Stimulated activated CD4-positive, alpha-beta T cell treated with anti-CD3 and anti-CD28 coated beads, Interleukin-12 subunit alpha, Interleukin-12 subunit beta, amount 100 ng/mL, for 24 hours (primary cell): Measurements from ENCODE around the gene FKTN.
A peak's percentile ranks its signal among the peaks of the same experiment; 100 is the strongest.
"Not testable (repeated sequence)": the region's sequence is repeated elsewhere in the genome, so short reads cannot be mapped to it uniquely, and the experiment has no call there.

Experiments
- DNase-seq, 2 experiments: peaks; one replicate each; pipeline ENCODE4 v3.0.0-alpha.2; 2020; ENCODE audit warnings: low read depth in 2 of 2

FKTN gene

GRCh38 chr9:105557804-105558610, at the start of gene FKTN:
Gene FKTN (plus strand): TSS chr9:105558131. CDS start chr9:105575033, 16,902 bp downstream.
- peak; percentile 63 to 82 for DNase-seq

DNA sequence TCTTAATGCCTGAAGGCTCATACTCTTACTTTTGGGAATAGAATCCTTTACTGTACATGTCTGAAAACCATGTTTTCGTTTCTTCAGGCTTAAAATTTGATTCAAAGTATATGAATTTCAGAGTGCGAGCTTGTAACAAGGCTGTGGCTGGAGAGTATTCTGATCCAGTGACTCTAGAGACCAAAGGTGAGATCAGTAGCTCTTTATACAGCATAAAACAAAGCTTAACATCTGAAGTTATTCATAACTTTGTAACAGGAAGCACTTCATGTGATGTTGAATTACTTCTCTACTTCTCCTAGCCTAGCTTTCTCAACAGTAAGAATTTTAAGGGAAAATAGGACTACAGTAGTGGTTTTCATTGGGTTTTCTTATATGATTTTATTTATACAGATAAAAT, 49.4 kb upstream of the FKTN start:
- no peak for DNase-seq

- no peak for DNase-seq
Observed at GRCh38 chr9:105510024-105510423, 47.9 kb upstream of the FKTN start.

DNA sequence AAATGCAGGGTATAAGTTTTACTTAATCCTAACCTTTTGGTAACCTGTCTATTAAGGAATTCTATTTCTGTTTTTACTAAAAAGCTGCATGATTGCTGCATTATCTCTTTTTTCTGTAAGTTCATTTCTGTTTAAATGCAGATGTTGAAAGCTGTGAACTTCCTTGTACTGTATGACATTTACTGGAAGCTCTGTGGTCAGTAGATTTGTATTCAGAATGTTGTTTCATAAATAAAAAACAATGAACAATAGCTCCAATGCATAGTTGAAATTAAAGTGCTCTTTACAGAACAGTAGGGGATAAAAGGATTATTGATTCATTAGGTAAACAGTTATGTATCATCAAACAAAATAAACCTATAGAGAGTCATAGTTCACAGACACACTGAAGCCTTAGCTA, 46.5 kb upstream of the FKTN start:
- no peak for DNase-seq

- DNase-seq = no peak
Observed at GRCh38 chr9:105515811-105516413, 42.0 kb upstream of the FKTN start.

DNA sequence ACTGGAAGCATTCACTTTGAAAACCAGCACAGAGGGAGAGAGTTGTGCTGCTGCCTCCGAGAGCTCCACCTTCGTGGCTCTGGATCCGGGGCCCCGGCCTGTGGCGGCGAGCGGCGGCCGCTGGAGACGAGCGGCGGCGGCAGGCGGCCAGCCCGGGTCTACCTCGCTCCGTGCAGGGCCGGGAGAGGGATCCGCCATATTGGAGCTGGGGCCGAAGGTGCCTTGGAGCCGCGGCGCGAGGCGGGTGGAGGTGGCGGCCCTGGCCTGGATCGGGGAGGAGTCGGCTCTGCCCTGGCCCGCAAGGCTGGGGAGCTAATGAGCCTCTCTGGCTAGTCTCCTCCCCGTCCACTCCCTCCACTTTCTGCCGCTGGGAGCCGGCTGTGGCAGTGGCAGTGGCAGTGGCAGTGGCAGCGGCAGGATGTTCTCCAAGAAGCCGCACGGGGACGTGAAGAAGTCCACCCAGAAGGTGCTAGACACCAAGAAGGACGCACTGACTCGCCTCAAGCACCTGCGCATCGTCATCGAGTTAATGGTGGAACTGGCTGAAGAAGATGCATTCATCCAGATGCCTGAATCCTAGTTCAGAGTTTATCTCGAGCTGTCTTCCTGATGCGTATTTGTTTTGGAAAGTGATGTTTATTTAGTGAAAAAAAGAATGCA, 38.1 kb upstream of the FKTN start:
- DNase-seq = peak in 1 of 2 experiments; percentile 9

- DNase-seq = not testable (repeated sequence)
Observed at GRCh38 chr9:105520992-105521391, 36.9 kb upstream of the FKTN start.

GRCh38 chr9:105522618-105523385, 35.1 kb upstream of the FKTN start:
- not testable (repeated sequence) for DNase-seq

GRCh38 chr9:105531530-105531929, 26.4 kb upstream of the FKTN start:
- DNase-seq = no peak

GRCh38 chr9:105535920-105536668, 21.8 kb upstream of the FKTN start:
- no peak for DNase-seq

DNA sequence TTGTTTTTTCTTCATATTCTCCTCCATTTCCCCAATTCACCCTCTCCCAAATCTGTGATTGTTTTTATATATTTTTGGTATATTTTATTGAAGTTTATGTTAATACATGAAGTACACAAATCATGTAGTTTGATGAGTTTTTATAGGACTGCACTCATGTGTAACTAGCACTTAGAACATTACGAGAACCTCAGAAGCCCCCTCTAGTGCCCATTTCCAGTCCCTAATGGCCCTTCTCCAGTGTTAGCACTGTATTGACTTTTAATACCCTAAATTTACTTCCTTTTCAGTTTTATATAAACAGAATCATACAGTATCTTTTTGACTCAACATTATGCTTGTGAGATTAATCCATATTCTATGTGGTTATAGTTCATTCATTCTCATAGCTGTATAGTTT, 18.5 kb upstream of the FKTN start:
- DNase-seq = no peak

DNA sequence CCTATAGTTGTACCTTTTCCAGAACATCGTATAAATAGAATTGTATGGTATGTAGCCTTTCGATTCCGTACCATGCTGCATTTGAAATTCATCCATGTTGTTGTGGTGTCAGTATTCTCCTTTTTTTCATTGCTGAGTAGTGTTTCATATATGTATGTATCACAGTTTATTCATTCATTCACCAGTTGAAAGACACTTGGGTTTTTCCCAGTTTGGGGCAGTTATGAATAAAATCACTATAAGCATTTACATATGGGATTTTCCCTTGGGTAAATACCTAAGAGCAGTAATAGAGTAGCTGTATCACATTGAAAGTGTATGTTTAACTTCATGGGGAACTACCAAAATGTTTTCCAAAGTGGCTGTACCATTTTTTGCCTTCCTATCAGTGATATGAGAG, 16.1 kb upstream of the FKTN start:
- DNase-seq = no peak

GRCh38 chr9:105554042-105554441, 3.9 kb upstream of the FKTN start:
- DNase-seq = no peak

DNA sequence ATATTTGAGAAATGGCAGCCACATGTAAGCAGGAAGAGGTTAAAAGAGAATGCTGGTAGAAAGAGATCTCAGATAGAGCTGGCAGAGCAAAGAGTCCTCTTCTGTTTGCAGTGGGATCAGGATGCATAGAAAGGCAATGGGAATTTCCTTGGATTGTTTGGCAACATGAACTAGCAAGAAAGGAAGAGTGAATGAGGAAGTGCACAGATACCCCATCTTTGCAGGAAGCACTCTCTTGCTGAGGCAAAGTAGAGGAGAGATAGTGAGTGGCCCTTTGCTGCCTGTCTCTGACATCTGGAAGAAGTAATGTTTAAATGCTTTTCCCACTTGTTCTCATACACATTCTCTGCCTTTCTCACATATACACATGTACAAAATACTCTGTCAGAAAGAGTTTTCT, 14.5 kb downstream of the FKTN start:
- no peak for DNase-seq

- DNase-seq = not testable (repeated sequence)
Observed at GRCh38 chr9:105579952-105580351, 22.0 kb downstream of the FKTN start.

- not testable (repeated sequence) for DNase-seq
Observed at GRCh38 chr9:105581550-105581949, 23.6 kb downstream of the FKTN start.

GRCh38 chr9:105593145-105593544, 35.2 kb downstream of the FKTN start:
- no peak for DNase-seq

- DNase-seq = no peak
Observed at GRCh38 chr9:105608721-105609598, 51.0 kb downstream of the FKTN start.

DNA sequence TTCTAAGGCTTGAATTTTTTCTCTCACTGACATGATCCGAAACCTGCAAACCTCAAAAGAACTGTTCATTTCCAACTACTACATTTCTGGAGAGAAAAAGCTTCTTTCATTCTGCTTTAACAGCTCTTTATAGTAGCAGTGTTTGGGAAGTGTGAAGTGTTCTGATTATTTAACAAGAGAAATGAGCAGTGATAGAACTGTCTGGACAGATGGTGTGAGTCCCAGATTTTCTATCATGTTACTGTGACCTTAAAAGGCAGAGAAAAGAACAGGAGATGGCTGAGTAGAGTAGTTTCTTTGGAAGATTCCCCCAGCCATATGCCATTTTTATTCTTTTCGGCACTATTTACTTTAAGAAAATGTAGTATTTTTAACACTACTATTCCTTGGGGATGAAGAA, 63.1 kb downstream of the FKTN start:
- no peak for DNase-seq

DNA sequence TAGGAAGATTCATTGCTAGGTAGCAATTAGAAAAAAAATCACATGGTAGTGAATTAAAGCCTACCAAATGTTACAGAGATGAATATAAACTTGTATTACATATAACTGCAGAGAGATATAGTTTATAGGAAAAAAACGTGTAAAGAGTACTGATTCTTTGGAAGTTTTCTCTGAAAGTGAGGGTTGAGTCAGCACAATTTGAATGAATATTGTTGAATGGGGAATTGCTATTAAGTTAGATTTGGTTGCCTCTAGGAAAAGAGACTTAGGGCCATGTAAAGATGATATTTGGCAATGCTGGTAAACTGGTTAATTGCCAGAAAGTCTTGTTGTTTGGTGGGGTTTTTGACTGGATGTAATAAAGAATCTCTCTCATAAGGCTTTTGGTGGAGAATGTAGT, 67.2 kb downstream of the FKTN start:
- no peak for DNase-seq
